CD4-positive, alpha-beta T cell (primary cell): Measurements from ENCODE around the gene P2RX4. TPM values are rescaled to one million over a fixed set of nuclear protein-coding genes. Genes with fewer than 3 reads are reported as not detected.

Experiments used
- ATAC-seq: fragments of 200-7000 bp; cut with Tn5 transposase; one replicate; pipeline ENCODE4 v1.10.0; 2022; ENCODE audit warnings: mild to moderate bottlenecking; ENCODE audit not compliant: poor library complexity
- CTCF ChIA-PET: fragments of 350-600 bp; sonication (Branson Sonifier 250); formaldehyde crosslinking; loops from one replicate; lab custom pipeline; 2021; ENCODE audit warnings: antibody characterized with exemption, inconsistent platforms; lab: Charles Lee
- POLR2A ChIA-PET: fragments of 350-600 bp; sonication (Branson Sonifier 250); formaldehyde crosslinking; loops from one replicate; lab custom pipeline; 2021; ENCODE audit warnings: antibody characterized with exemption, inconsistent platforms; lab: Charles Lee
- DNase-seq, 14 experiments: peaks; one replicate each; pipeline ENCODE4 v3.0.0-alpha.2; 2013 to 2020; ENCODE audit warnings: mixed read lengths in 2 of 14
- H3K27ac ChIP-seq, 2 donors: one replicate each; pipeline versions ENCODE4 v1.5.1 to v1.7.0; 2013; ENCODE audit warnings: low read length in 2 of 2, low read depth in 1 of 2, mild to moderate bottlenecking in 1 of 2
- H3K27me3 ChIP-seq, 2 experiments: 1 replicate in 1 of 2; 2 replicates in 1 of 2; pipeline versions ENCODE4 v1.6.1 to v1.7.0; 2013; ENCODE audit warnings: low read length in 2 of 2, control low read depth in 1 of 2, mild to moderate bottlenecking in 1 of 2, moderate library complexity in 1 of 2; ENCODE audit not compliant: insufficient read depth in 2 of 2, control insufficient read depth in 1 of 2
- H3K36me3 ChIP-seq: one replicate; pipeline ENCODE4 v1.6.1; 2013; ENCODE audit warnings: low read length, control low read depth; ENCODE audit not compliant: insufficient read depth
- H3K4me1 ChIP-seq: one replicate; pipeline ENCODE4 v1.6.1; 2013; ENCODE audit warnings: low read length, control low read depth; ENCODE audit not compliant: insufficient read depth
- H3K4me3 ChIP-seq: one replicate; pipeline ENCODE4 v1.5.1; 2013; ENCODE audit warnings: mild to moderate bottlenecking, low read length, moderate library complexity
- H3K9me3 ChIP-seq, 2 experiments: 1 replicate in 1 of 2; 2 replicates in 1 of 2; pipeline versions ENCODE4 v1.6.1 to v1.7.0; 2013; ENCODE audit warnings: low read length in 2 of 2, mild to moderate bottlenecking in 2 of 2, control low read depth in 1 of 2, moderate library complexity in 1 of 2; ENCODE audit not compliant: control insufficient read depth in 1 of 2, insufficient read depth in 1 of 2
- H3K27ac Mint-ChIP-seq: one replicate; pipeline ENCODE4 v1.8.0; 2020; ENCODE audit warnings: mixed read lengths
- H3K27me3 Mint-ChIP-seq: one replicate; pipeline ENCODE4 v1.8.0; 2021; ENCODE audit warnings: mixed read lengths
- H3K36me3 Mint-ChIP-seq: one replicate; pipeline ENCODE4 v1.8.0; 2021; ENCODE audit warnings: low read depth, mixed read lengths
- H3K4me1 Mint-ChIP-seq: one replicate; pipeline ENCODE4 v1.8.0; 2021; ENCODE audit warnings: low read depth, mixed read lengths
- H3K4me3 Mint-ChIP-seq: one replicate; pipeline ENCODE4 v1.8.0; 2020; ENCODE audit warnings: mild to moderate bottlenecking, mixed read lengths
- H3K9me3 Mint-ChIP-seq: one replicate; pipeline ENCODE4 v1.8.0; 2020; ENCODE audit warnings: mixed read lengths
- CTCF ChIP-seq: fragments of 200-600 bp; IDR thresholded peaks from one replicate; pipeline ENCODE4 v1.8.0; 2022; ENCODE audit warnings: antibody characterized with exemption, mild to moderate bottlenecking
- intact Hi-C, 2 experiments: fragments of 100-400 bp; cut with DNase I in 1 of 2; cut with micrococcal nuclease in 1 of 2; formaldehyde crosslinking; loops; one replicate each; pipeline versions ENCODE4 v1.15.1 to v1.9.0; 2023 to 2025; cut with DNase I, micrococcal nuclease
- total RNA-seq, 174 experiments: library from RNA in 2 of 174; stranded (reverse) in 2 of 174; gene quantifications; one replicate each; pipeline ENCODE4 v1.2.3 and lab custom pipeline; 2021 to 2026

P2RX4 gene
- total RNA-seq, 2 experiments from 2014 or later = 36.2 to 37.4 TPM

DNA sequence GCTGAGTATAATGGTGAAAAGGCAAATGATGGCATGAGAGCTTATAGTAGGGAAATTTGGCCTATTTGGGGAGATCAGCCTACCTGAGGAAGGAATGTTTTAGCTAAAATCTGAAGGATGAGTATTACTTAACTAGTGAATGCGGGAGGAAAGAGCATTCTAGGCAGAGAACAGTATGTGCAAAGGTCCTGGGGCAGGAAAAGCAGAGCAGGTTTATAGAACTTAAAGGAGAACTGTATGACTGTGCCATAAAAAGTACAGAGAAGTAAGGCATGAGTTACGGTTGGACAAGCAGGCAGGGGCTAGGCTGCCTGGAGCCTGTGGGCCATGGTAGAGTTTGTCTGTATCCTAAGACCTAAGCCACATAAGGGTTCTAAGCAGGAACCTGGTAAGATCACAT lies 21.7 kb upstream of the P2RX4 start:
- intact Hi-C loops = no loop called here
- no peaks in the 10 kb centered on the region for H3K4me1 ChIP-seq
- ATAC-seq = no peak

DNA sequence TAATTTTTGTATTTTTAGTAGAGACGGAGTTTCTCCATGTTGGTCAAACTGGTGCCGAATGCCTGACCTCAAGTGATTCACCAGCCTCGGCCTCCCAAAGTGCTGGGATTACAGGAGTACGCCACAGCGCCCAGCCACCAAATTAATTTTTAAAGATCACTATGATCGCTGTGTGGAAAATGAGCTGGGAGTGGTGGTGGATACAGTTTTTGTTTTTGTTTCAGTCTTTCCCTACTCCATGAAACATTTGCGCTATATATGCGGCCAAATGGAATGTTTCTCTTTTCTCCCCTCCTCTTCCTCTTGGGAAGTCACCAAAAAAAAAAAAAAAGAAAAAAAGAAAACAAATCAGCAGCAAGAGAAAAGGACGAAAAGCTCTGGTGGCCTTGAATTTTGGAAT lies 20.8 kb upstream of the P2RX4 start:
- no peak for ATAC-seq
- POLR2A ChIA-PET = no interaction called here

More for the DNA sequence above, 21.7 kb upstream of the P2RX4 start:
- TF ChIP-seq CTCF = no peak
- Histone ChIP-seq H3K27ac (no peak overlapping the region), H3K4me3 (no peak overlapping the region), H3K9me3 (peaks cover 0 to 3% of the 10 kb centered on the region in 2 experiments), H3K27me3 (no peaks in the 10 kb centered on the region), H3K36me3 (peaks cover 10% of the 10 kb centered on the region)
- ChIA-PET CTCF (no interaction called here), POLR2A (no interaction called here)
- no peak overlapping the region for H3K27ac Mint-ChIP-seq
- H3K9me3 Mint-ChIP-seq = no peaks in the 10 kb centered on the region
- no peak for DNase-seq
- no peaks in the 10 kb centered on the region for H3K4me1 Mint-ChIP-seq
- H3K4me3 Mint-ChIP-seq = no peak overlapping the region
- no peaks in the 10 kb centered on the region for H3K36me3 Mint-ChIP-seq
- no peaks in the 10 kb centered on the region for H3K27me3 Mint-ChIP-seq

DNA sequence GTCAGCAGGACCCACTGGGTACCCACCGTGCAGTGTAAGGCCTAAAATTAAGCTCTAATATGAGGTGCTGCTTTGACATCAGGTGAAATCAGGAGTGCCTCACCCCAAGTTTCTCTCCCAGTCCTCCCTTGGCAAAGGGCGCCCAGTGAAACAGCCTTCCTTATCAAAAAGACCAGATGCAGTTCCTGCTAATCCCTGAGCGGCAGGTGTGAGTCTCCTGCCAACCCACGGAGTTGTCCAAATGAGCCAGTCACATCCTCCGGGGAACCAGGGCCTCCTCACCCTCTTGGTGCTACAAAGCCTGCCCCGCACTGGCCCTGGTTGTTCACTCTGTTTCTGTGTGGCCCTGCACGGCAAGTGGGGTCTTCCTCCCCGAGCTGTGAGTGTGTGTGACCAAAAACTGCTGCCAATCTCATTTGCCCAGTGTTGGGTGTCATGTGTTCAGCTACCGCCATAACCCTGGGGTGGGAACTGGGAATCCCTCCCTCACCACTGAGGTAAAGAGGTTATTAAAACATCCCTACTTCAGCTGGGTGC lies 20.2 kb upstream of the P2RX4 start:
- no peak overlapping the region for H3K27ac ChIP-seq
- ATAC-seq (no peak), DNase-seq (no peak)
- H3K9me3 ChIP-seq = peaks cover 0 to 3% of the 10 kb centered on the region in 2 experiments
- no peaks in the 10 kb centered on the region for H3K27me3 ChIP-seq
- Mint-ChIP-seq H3K4me3 (no peak overlapping the region), H3K9me3 (no peaks in the 10 kb centered on the region), H3K27me3 (no peaks in the 10 kb centered on the region), H3K27ac (no peak overlapping the region), H3K36me3 (no peaks in the 10 kb centered on the region), H3K4me1 (no peaks in the 10 kb centered on the region)
- ChIA-PET CTCF (no interaction called here), POLR2A (no interaction called here)
- H3K4me1 ChIP-seq = no peaks in the 10 kb centered on the region
- no peak overlapping the region for H3K4me3 ChIP-seq
- no peak for TF ChIP-seq CTCF
- peaks cover 5% of the 10 kb centered on the region for H3K36me3 ChIP-seq
- intact Hi-C loops = no loop called here

More for the DNA sequence above, 20.8 kb upstream of the P2RX4 start:
- no peak for DNase-seq
- Mint-ChIP-seq H3K36me3 (no peaks in the 10 kb centered on the region), H3K27me3 (no peaks in the 10 kb centered on the region), H3K27ac (no peak overlapping the region), H3K9me3 (no peaks in the 10 kb centered on the region), H3K4me3 (no peak overlapping the region), H3K4me1 (no peaks in the 10 kb centered on the region)
- intact Hi-C loops = no loop called here
- no peak for TF ChIP-seq CTCF
- Histone ChIP-seq H3K27me3 (no peaks in the 10 kb centered on the region), H3K36me3 (peaks cover 10% of the 10 kb centered on the region), H3K4me3 (no peak overlapping the region), H3K4me1 (no peaks in the 10 kb centered on the region), H3K9me3 (peaks cover 0 to 3% of the 10 kb centered on the region in 2 experiments), H3K27ac (no peak overlapping the region)
- CTCF ChIA-PET = no interaction called here
